Mammary epithelial cell (primary cell): ENCODE data around the gene PALLD.

Experiments
- CTCF ChIP-seq, 2 donors: IDR thresholded peaks in 1 of 2; conservative IDR thresholded peaks in 1 of 2; 2 replicates each; pipeline ENCODE4 v1.5.1; 2011 to 2012; ENCODE audit warnings: inconsistent platforms in 2 of 2, low read length in 2 of 2, mild to moderate bottlenecking in 2 of 2, control low read depth in 1 of 2, low read depth in 1 of 2; ENCODE audit not compliant: insufficient read depth in 1 of 2; ENCODE audit errors: extremely low read depth in 1 of 2
- EZH2 ChIP-seq: IDR thresholded peaks from 2 replicates; pipeline ENCODE4 v1.6.1; 2012; ENCODE audit warnings: low read length, inconsistent platforms, borderline replicate concordance

GRCh38 chr4:168817370-168817769 is 320.5 kb downstream of the PALLD start:
- TF ChIP-seq EZH2 (no peak), CTCF (conservative IDR thresholded peaks at IDR 0.05 in 1 of 2, IDR thresholded peaks at IDR 0.05 in 1 of 2; ENCODE audit: extremely low read depth in 1 of 2, insufficient read depth in 1 of 2, low read depth in 1 of 2, low read length in 2 of 2) (no peak)
